Effector memory CD4-positive, alpha-beta T cell (primary cell): Measurements from ENCODE around the gene AACS.

Experiments used
- DNase-seq, 3 donors: peaks; one replicate each; pipeline ENCODE4 v3.0.0-alpha.2; 2020
- H3K27ac ChIP-seq: 2 replicates; pipeline ENCODE4 v1.7.0; 2013; ENCODE audit warnings: mild to moderate bottlenecking, low read length, moderate library complexity; ENCODE audit not compliant: insufficient read depth, poor library complexity, severe bottlenecking
- H3K27me3 ChIP-seq: replicated peaks from 2 replicates; pipeline ENCODE4 v1.7.0; 2013; ENCODE audit warnings: mild to moderate bottlenecking, low read length; ENCODE audit not compliant: insufficient read depth, control insufficient read depth, poor library complexity, severe bottlenecking
- H3K36me3 ChIP-seq: 2 replicates; pipeline ENCODE4 v1.7.0; 2013; ENCODE audit warnings: mild to moderate bottlenecking, low read length, moderate library complexity; ENCODE audit not compliant: control insufficient read depth, insufficient read depth
- H3K4me1 ChIP-seq: 2 replicates; pipeline ENCODE4 v1.7.0; 2013; ENCODE audit warnings: low read length, mild to moderate bottlenecking; ENCODE audit not compliant: control insufficient read depth, insufficient read depth, poor library complexity, severe bottlenecking
- H3K4me3 ChIP-seq: 2 replicates; pipeline ENCODE4 v1.7.0; 2013; ENCODE audit warnings: low read length, low read depth, mild to moderate bottlenecking; ENCODE audit not compliant: insufficient read depth, poor library complexity, severe bottlenecking
- H3K9me3 ChIP-seq: 2 replicates; pipeline ENCODE4 v1.7.0; 2013; ENCODE audit warnings: mild to moderate bottlenecking, low read length, moderate library complexity; ENCODE audit not compliant: control insufficient read depth

The AACS gene

GRCh38 chr12:125089083-125089482 lies 23.8 kb downstream of the AACS start:
- peaks cover 4% of the 10 kb centered on the region for H3K36me3 ChIP-seq

GRCh38 chr12:125089626-125090025 lies 24.4 kb downstream of the AACS start:
- H3K36me3 ChIP-seq, result peaks cover 4% of the 10 kb centered on the region

More at GRCh38 chr12:125089083-125089482, 23.8 kb downstream of the AACS start:
- Histone ChIP-seq H3K27ac (no peak overlapping the region), H3K27me3 (no peaks in the 10 kb centered on the region), H3K9me3 (no peaks in the 10 kb centered on the region), H3K4me1 (no peaks in the 10 kb centered on the region), H3K4me3 (no peak overlapping the region)
- DNase-seq, result no peak

GRCh38 chr12:125090437-125090836 lies 25.2 kb downstream of the AACS start:
- Histone ChIP-seq H3K4me1 (no peaks in the 10 kb centered on the region), H3K4me3 (no peak overlapping the region), H3K36me3 (peaks cover 4% of the 10 kb centered on the region), H3K9me3 (no peaks in the 10 kb centered on the region), H3K27me3 (no peaks in the 10 kb centered on the region), H3K27ac (no peak overlapping the region)
- no peak for DNase-seq

More at GRCh38 chr12:125089626-125090025, 24.4 kb downstream of the AACS start:
- no peaks in the 10 kb centered on the region for H3K27me3 ChIP-seq
- no peak for DNase-seq
- H3K9me3 ChIP-seq, result no peaks in the 10 kb centered on the region
- H3K4me1 ChIP-seq, result no peaks in the 10 kb centered on the region
- no peak overlapping the region for H3K4me3 ChIP-seq
- no peak overlapping the region for H3K27ac ChIP-seq

GRCh38 chr12:125091401-125091800 lies 26.2 kb downstream of the AACS start:
- no peak for DNase-seq
- no peaks in the 10 kb centered on the region for H3K27me3 ChIP-seq
- H3K4me1 ChIP-seq, result no peaks in the 10 kb centered on the region
- H3K4me3 ChIP-seq, result no peak overlapping the region
- H3K27ac ChIP-seq, result no peak overlapping the region
- no peaks in the 10 kb centered on the region for H3K9me3 ChIP-seq
- H3K36me3 ChIP-seq, result peaks cover 4% of the 10 kb centered on the region

GRCh38 chr12:125092108-125092871 lies 27.1 kb downstream of the AACS start:
- no peak for DNase-seq
- H3K9me3 ChIP-seq, result no peaks in the 10 kb centered on the region
- no peaks in the 10 kb centered on the region for H3K4me1 ChIP-seq
- H3K4me3 ChIP-seq, result no peak overlapping the region
- no peaks in the 10 kb centered on the region for H3K27me3 ChIP-seq
- peaks cover 4% of the 10 kb centered on the region for H3K36me3 ChIP-seq
- no peak overlapping the region for H3K27ac ChIP-seq

GRCh38 chr12:125092872-125093680 lies 27.8 kb downstream of the AACS start:
- Histone ChIP-seq H3K9me3 (no peaks in the 10 kb centered on the region), H3K4me3 (no peak overlapping the region), H3K4me1 (no peaks in the 10 kb centered on the region), H3K27me3 (no peaks in the 10 kb centered on the region), H3K36me3 (peaks cover 4% of the 10 kb centered on the region), H3K27ac (no peak overlapping the region)
- DNase-seq, result no peak

- peaks cover 4% of the 10 kb centered on the region for H3K36me3 ChIP-seq
- H3K9me3 ChIP-seq, result no peaks in the 10 kb centered on the region
- H3K27ac ChIP-seq, result no peak overlapping the region
- H3K4me1 ChIP-seq, result no peaks in the 10 kb centered on the region
- H3K4me3 ChIP-seq, result no peak overlapping the region
- H3K27me3 ChIP-seq, result no peaks in the 10 kb centered on the region
- no peak for DNase-seq
These were observed 28.6 kb downstream of the AACS start for GRCh38 chr12:125093681-125094330.

- H3K36me3 ChIP-seq, result no peaks in the 10 kb centered on the region
These were observed 31.7 kb downstream of the AACS start for GRCh38 chr12:125096894-125097293.

GRCh38 chr12:125097427-125097826 lies 32.2 kb downstream of the AACS start:
- DNase-seq, result no peak

More at GRCh38 chr12:125096894-125097293, 31.7 kb downstream of the AACS start:
- DNase-seq, result no peak
- no peak overlapping the region for H3K27ac ChIP-seq
- H3K4me3 ChIP-seq, result no peak overlapping the region
- no peaks in the 10 kb centered on the region for H3K27me3 ChIP-seq
- H3K9me3 ChIP-seq, result no peaks in the 10 kb centered on the region
- H3K4me1 ChIP-seq, result no peaks in the 10 kb centered on the region

More at GRCh38 chr12:125097427-125097826, 32.2 kb downstream of the AACS start:
- Histone ChIP-seq H3K4me1 (no peaks in the 10 kb centered on the region), H3K9me3 (no peaks in the 10 kb centered on the region), H3K27me3 (no peaks in the 10 kb centered on the region), H3K4me3 (no peak overlapping the region), H3K27ac (no peak overlapping the region), H3K36me3 (no peaks in the 10 kb centered on the region)
